HepG2 (cell line): Measurements from ENCODE around the gene MYO10. TPM values are rescaled to one million over a fixed set of nuclear protein-coding genes. Genes with fewer than 3 reads are reported as not detected.

Source experiments
- BCL6 ChIP-seq: IDR thresholded peaks from 2 replicates; pipeline ENCODE4 v1.6.1; 2016; ENCODE audit warnings: missing genetic modification reagents, missing compliant biosample characterization
- CCDC6 ChIP-seq: sonication (generic); formaldehyde crosslinking; IDR thresholded peaks from 2 replicates; pipeline ENCODE4 v1.8.1; 2022; ENCODE audit warnings: mild to moderate bottlenecking, missing genetic modification reagents, moderate library complexity
- DMAP1 ChIP-seq: IDR thresholded peaks from 2 replicates; pipeline ENCODE4 v1.6.1; 2016
- FOXK1 ChIP-seq: sonication (generic); formaldehyde crosslinking; IDR thresholded peaks from 2 replicates; pipeline ENCODE4 v1.4.0; 2020; ENCODE audit warnings: low read depth, missing genetic modification reagents, borderline replicate concordance
- GATAD2A ChIP-seq: IDR thresholded peaks from 2 replicates; pipeline ENCODE4 v1.6.1; 2016
- HDAC1 ChIP-seq: sonication (generic); formaldehyde crosslinking; IDR thresholded peaks from 2 replicates; pipeline ENCODE4 v1.5.1; 2020; ENCODE audit warnings: mild to moderate bottlenecking, missing genetic modification reagents
- HDAC2 ChIP-seq: sonication (generic); formaldehyde crosslinking; IDR thresholded peaks from 2 replicates; pipeline ENCODE4 v1.4.0; 2020; ENCODE audit warnings: missing genetic modification reagents
- HHEX ChIP-seq: IDR thresholded peaks from 2 replicates; pipeline ENCODE4 v1.6.1; 2016; ENCODE audit warnings: control low read depth
- HMG20B ChIP-seq: conservative IDR thresholded peaks from 2 replicates; pipeline ENCODE4 v1.6.1; 2016; ENCODE audit warnings: missing genetic modification reagents, missing compliant biosample characterization
- KDM3A ChIP-seq: IDR thresholded peaks from 2 replicates; pipeline ENCODE4 v1.6.1; 2018; ENCODE audit warnings: low read depth, missing compliant biosample characterization
- MAF1 ChIP-seq: sonication (generic); formaldehyde crosslinking; IDR thresholded peaks from 2 replicates; pipeline ENCODE4 v1.5.0; 2020; ENCODE audit warnings: missing genetic modification reagents, borderline replicate concordance
- MED1 ChIP-seq: sonication (generic); formaldehyde crosslinking; IDR thresholded peaks from 2 replicates; pipeline ENCODE4 v1.4.0; 2020; ENCODE audit warnings: missing genetic modification reagents
- MYNN ChIP-seq: sonication (generic); formaldehyde crosslinking; IDR thresholded peaks from 2 replicates; pipeline ENCODE4 v1.4.0; 2020; ENCODE audit warnings: mild to moderate bottlenecking, low read depth, missing genetic modification reagents
- NFIC ChIP-seq: IDR thresholded peaks from 2 replicates; pipeline ENCODE4 v1.6.1; 2012; ENCODE audit warnings: mild to moderate bottlenecking, low read length, inconsistent platforms
- NR2F6 ChIP-seq, 2 experiments: IDR thresholded peaks; 2 replicates each; pipeline ENCODE4 v1.6.1; 2016; ENCODE audit warnings: antibody characterized with exemption in 1 of 2, mild to moderate bottlenecking in 1 of 2
- SOX13 ChIP-seq, 3 experiments: fragments of 450-650 bp in 1 of 3; sonication (generic) in 1 of 3; formaldehyde crosslinking in 1 of 3; IDR thresholded peaks in 2 of 3; conservative IDR thresholded peaks in 1 of 3; 2 replicates each; pipeline versions ENCODE4 v1.5.0 to v1.6.1; 2016 to 2020; ENCODE audit warnings: antibody characterized with exemption in 1 of 3, mild to moderate bottlenecking in 1 of 3, missing compliant biosample characterization in 1 of 3, missing genetic modification reagents in 1 of 3, moderate library complexity in 1 of 3
- TCF7 ChIP-seq: sonication (generic); IDR thresholded peaks from 2 replicates; pipeline ENCODE4 v1.6.1; 2016; ENCODE audit warnings: antibody characterized with exemption, low read depth
- THAP11 ChIP-seq: IDR thresholded peaks from 2 replicates; pipeline ENCODE4 v1.6.1; 2016; ENCODE audit warnings: missing biosample characterization, missing genetic modification reagents
- ZFP1 ChIP-seq: IDR thresholded peaks from 2 replicates; pipeline ENCODE4 v1.6.1; 2016
- ZNF331 ChIP-seq: sonication (generic); formaldehyde crosslinking; IDR thresholded peaks from 2 replicates; pipeline ENCODE4 v1.4.0; 2020; ENCODE audit warnings: missing genetic modification reagents
- ZNF577 ChIP-seq: sonication (generic); formaldehyde crosslinking; IDR thresholded peaks from 2 replicates; pipeline ENCODE4 v1.4.0; 2020; ENCODE audit warnings: mild to moderate bottlenecking, low read depth, missing genetic modification reagents, borderline replicate concordance
- polyA plus RNA-seq, 8 experiments: library from polyadenylated mRNA; depleted of rRNA in 3 of 8; stranded (reverse) in 7 of 8; unstranded in 1 of 8; fragments of >200 nt; fragmentation: Illumina TruSeq in 4 of 8; extraction: Trizol in 4 of 8; gene quantifications; 2 replicates each; pipeline versions ENCODE4 v1.2.1 to v1.2.3, GENCODE V29; 2011 to 2016; ENCODE audit warnings: low read depth in 4 of 8, missing spikeins in 1 of 8, mixed read lengths in 1 of 8; ENCODE audit not compliant: insufficient read depth in 1 of 8
- total RNA-seq, 5 experiments: library from RNA; depleted of rRNA; stranded (reverse); fragments of >200 nt; fragmentation: Illumina TruSeq; extraction: Trizol; gene quantifications; 2 replicates each; pipeline ENCODE4 v1.2.3, GENCODE V29; 2016; ENCODE audit warnings: low read depth in 1 of 5
- TF ChIP-seq, protein P1 (sequence below): sonication (generic); formaldehyde crosslinking; IDR thresholded peaks from 2 replicates; pipeline ENCODE4 v1.5.1; 2020; ENCODE audit warnings: mild to moderate bottlenecking, missing genetic modification reagents, borderline replicate concordance
- TF ChIP-seq, protein P2 (sequence below): sonication (generic); formaldehyde crosslinking; IDR thresholded peaks from 2 replicates; pipeline ENCODE4 v1.4.0; 2020; ENCODE audit warnings: missing genetic modification reagents
- TF ChIP-seq, protein P3 (sequence below): IDR thresholded peaks from 2 replicates; pipeline ENCODE4 v1.6.1; 2012; ENCODE audit warnings: low read depth, low read length, improper control_type of control experiment

The MYO10 gene
- total and polyA plus RNA-seq, 2 of the 13 experiments (the other 11 are each of a cell fraction or from before 2014, with no cell fraction given): 4.5 to 14.0 TPM

DNA sequence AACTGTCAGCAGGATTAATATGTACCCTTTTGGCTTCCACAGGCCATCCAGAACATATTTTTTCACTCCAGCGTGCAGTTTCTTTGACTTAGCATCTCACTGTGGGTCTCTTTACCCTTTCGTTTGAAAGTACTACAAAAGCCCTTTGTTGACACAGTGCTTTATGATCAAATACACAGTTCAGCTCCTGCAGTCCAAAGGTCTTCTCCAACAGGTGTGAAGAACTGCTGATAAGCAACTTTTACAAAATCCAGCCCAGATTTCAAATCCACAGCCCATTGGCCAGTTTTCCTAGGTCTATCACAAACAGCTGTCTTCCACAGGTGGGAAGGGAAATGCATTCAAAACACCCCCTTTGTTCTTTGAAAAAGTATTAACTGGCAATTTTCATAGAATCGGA is 54.8 kb downstream of the MYO10 start (continued):
- TF ChIP-seq ZNF331 (peak; percentile 55; the same call in 1 of the 2 replicates), ZFP1 (peak; percentile 20; the same call in 1 of the 2 replicates), FOXK1 (CRISPR knock-in tag) (peak; percentile 38; the same call in 1 of the 2 replicates), TCF7 (peak; percentile 85), NR2F6 (IDR thresholded peaks at IDR 0.05) (peak; percentile 76), NR2F6 (CRISPR knock-in tag; IDR thresholded peaks at IDR 0.05) (peak; percentile 60), KDM3A (CRISPR knock-in tag) (no peak), MED1 (CRISPR knock-in tag) (peak; percentile 44; the same call in 1 of the 2 replicates), HHEX (CRISPR knock-in tag) (peak; percentile 98), DMAP1 (no peak), SOX13 (IDR thresholded peaks at IDR 0.05) (peak; percentile 71), SOX13 (CRISPR knock-in tag; conservative IDR thresholded peaks at IDR 0.05 in 1 of 2, IDR thresholded peaks at IDR 0.05 in 1 of 2) (peak in 1 of 2 experiments; percentile 90; a peak in 2 of 4 replicates), GATAD2A (CRISPR knock-in tag) (peak; percentile 73), MYNN (no peak), NFIC (peak; percentile 75; the same call in 1 of the 2 replicates), BCL6 (CRISPR knock-in tag) (peak; percentile 77), CCDC6 (CRISPR knock-in tag) (no peak), THAP11 (CRISPR knock-in tag) (peak; percentile 44; the same call in 1 of the 2 replicates), HDAC2 (peak; percentile 59; the same call in 1 of the 2 replicates), HDAC1 (CRISPR knock-in tag) (peak; percentile 59; the same call in 1 of the 2 replicates), ZNF577 (CRISPR knock-in tag) (no peak), HMG20B (CRISPR knock-in tag) (peak; percentile 82), MAF1 (CRISPR knock-in tag) (no peak)
- TF ChIP-seq, protein P1, sequence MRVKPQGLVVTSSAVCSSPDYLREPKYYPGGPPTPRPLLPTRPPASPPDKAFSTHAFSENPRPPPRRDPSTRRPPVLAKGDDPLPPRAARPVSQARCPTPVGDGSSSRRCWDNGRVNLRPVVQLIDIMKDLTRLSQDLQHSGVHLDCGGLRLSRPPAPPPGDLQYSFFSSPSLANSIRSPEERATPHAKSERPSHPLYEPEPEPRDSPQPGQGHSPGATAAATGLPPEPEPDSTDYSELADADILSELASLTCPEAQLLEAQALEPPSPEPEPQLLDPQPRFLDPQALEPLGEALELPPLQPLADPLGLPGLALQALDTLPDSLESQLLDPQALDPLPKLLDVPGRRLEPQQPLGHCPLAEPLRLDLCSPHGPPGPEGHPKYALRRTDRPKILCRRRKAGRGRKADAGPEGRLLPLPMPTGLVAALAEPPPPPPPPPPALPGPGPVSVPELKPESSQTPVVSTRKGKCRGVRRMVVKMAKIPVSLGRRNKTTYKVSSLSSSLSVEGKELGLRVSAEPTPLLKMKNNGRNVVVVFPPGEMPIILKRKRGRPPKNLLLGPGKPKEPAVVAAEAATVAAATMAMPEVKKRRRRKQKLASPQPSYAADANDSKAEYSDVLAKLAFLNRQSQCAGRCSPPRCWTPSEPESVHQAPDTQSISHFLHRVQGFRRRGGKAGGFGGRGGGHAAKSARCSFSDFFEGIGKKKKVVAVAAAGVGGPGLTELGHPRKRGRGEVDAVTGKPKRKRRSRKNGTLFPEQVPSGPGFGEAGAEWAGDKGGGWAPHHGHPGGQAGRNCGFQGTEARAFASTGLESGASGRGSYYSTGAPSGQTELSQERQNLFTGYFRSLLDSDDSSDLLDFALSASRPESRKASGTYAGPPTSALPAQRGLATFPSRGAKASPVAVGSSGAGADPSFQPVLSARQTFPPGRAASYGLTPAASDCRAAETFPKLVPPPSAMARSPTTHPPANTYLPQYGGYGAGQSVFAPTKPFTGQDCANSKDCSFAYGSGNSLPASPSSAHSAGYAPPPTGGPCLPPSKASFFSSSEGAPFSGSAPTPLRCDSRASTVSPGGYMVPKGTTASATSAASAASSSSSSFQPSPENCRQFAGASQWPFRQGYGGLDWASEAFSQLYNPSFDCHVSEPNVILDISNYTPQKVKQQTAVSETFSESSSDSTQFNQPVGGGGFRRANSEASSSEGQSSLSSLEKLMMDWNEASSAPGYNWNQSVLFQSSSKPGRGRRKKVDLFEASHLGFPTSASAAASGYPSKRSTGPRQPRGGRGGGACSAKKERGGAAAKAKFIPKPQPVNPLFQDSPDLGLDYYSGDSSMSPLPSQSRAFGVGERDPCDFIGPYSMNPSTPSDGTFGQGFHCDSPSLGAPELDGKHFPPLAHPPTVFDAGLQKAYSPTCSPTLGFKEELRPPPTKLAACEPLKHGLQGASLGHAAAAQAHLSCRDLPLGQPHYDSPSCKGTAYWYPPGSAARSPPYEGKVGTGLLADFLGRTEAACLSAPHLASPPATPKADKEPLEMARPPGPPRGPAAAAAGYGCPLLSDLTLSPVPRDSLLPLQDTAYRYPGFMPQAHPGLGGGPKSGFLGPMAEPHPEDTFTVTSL (CRISPR knock-in tag): peak; percentile 86; the same call in 1 of the 2 replicates
- TF ChIP-seq, protein P2, sequence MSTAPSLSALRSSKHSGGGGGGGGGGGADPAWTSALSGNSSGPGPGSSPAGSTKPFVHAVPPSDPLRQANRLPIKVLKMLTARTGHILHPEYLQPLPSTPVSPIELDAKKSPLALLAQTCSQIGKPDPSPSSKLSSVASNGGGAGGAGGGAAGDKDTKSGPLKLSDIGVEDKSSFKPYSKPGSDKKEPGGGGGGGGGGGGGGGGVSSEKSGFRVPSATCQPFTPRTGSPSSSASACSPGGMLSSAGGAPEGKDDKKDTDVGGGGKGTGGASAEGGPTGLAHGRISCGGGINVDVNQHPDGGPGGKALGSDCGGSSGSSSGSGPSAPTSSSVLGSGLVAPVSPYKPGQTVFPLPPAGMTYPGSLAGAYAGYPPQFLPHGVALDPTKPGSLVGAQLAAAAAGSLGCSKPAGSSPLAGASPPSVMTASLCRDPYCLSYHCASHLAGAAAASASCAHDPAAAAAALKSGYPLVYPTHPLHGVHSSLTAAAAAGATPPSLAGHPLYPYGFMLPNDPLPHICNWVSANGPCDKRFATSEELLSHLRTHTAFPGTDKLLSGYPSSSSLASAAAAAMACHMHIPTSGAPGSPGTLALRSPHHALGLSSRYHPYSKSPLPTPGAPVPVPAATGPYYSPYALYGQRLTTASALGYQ (CRISPR knock-in tag): peak; percentile 77; the same call in 1 of the 2 replicates
- TF ChIP-seq, protein P3, sequence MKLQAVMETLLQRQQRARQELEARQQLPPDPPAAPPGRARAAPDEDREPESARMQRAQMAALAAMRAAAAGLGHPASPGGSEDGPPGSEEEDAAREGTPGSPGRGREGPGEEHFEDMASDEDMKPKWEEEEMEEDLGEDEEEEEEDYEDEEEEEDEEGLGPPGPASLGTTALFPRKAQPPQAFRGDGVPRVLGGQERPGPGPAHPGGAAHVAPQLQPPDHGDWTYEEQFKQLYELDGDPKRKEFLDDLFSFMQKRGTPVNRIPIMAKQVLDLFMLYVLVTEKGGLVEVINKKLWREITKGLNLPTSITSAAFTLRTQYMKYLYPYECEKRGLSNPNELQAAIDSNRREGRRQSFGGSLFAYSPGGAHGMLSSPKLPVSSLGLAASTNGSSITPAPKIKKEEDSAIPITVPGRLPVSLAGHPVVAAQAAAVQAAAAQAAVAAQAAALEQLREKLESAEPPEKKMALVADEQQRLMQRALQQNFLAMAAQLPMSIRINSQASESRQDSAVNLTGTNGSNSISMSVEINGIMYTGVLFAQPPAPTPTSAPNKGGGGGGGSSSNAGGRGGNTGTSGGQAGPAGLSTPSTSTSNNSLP: 0 out of 2 replicates have a peak, but pooled peaks have one; percentile 63
